PC-9 (cell line): ENCODE data around the gene RYR1. TPM values are rescaled to one million over a fixed set of nuclear protein-coding genes. Genes with fewer than 3 reads are reported as not detected.

Experiments used
- BruUV-seq: library from RNA; stranded (reverse); fragments of 400-500 nt; replicated peaks from 2 replicates; lab custom pipeline; 2021; lab: Mats Ljungman, UMichigan
- CTCF ChIA-PET: fragments of 300-600 bp; sonication (Branson Sonifier 250); formaldehyde crosslinking; loops from one replicate; lab custom pipeline; 2022; ENCODE audit warnings: antibody characterized with exemption; lab: Charles Lee
- POLR2A ChIA-PET: fragments of 300-600 bp; sonication (Branson Sonifier 250); formaldehyde crosslinking; loops from one replicate; lab custom pipeline; 2022; ENCODE audit warnings: antibody characterized with exemption; ENCODE audit not compliant: unreplicated experiment; lab: Charles Lee
- DNase-seq, 2 experiments: peaks; one replicate each; pipeline versions ENCODE4 v3.0.0 to v3.0.0-alpha.2; 2015 to 2022; ENCODE audit warnings: mixed read lengths in 1 of 2
- H2AFZ ChIP-seq: fragments of 200-600 bp; sonication (generic); 2 replicates; pipeline ENCODE4 v1.8.1; 2017; ENCODE audit warnings: antibody characterized with exemption
- H3F3A ChIP-seq: fragments of 200-600 bp; sonication (generic); 2 replicates; pipeline ENCODE4 v1.8.1; 2017; ENCODE audit warnings: antibody characterized with exemption, mild to moderate bottlenecking, low read depth; ENCODE audit not compliant: insufficient read depth
- H3K27ac ChIP-seq: fragments of 200-600 bp; sonication (generic); 2 replicates; pipeline ENCODE4 v1.6.1; 2016; ENCODE audit warnings: mixed run types
- H3K27me3 ChIP-seq: fragments of 200-600 bp; sonication (generic); 2 replicates; pipeline ENCODE4 v1.6.1; 2016; ENCODE audit warnings: low read depth, mixed run types; ENCODE audit not compliant: insufficient read depth
- H3K36me3 ChIP-seq: fragments of 200-600 bp; sonication (generic); 2 replicates; pipeline ENCODE4 v1.6.1; 2016; ENCODE audit warnings: low read depth, mixed run types
- H3K4me1 ChIP-seq: fragments of 200-600 bp; sonication (generic); replicated peaks from 2 replicates; pipeline ENCODE4 v1.6.1; 2016; ENCODE audit warnings: mixed run types; ENCODE audit not compliant: insufficient read depth
- H3K4me2 ChIP-seq: fragments of 200-600 bp; sonication (generic); 2 replicates; pipeline ENCODE4 v1.6.1; 2017; ENCODE audit warnings: mixed run types
- H3K4me3 ChIP-seq: fragments of 200-600 bp; sonication (generic); 2 replicates; pipeline ENCODE4 v1.6.1; 2016; ENCODE audit warnings: mixed run types
- H3K79me2 ChIP-seq: fragments of 200-600 bp; sonication (generic); 2 replicates; pipeline ENCODE4 v1.6.1; 2017; ENCODE audit warnings: low read depth, mixed run types
- H3K9me2 ChIP-seq: fragments of 200-600 bp; sonication (generic); 2 replicates; pipeline ENCODE4 v1.8.1; 2017; ENCODE audit warnings: mild to moderate bottlenecking; ENCODE audit not compliant: insufficient read depth
- H3K9me3 ChIP-seq: fragments of 200-600 bp; sonication (generic); 2 replicates; pipeline ENCODE4 v1.8.1; 2016; ENCODE audit warnings: low read depth; ENCODE audit not compliant: insufficient read depth
- H4K20me1 ChIP-seq: fragments of 200-600 bp; sonication (generic); 2 replicates; pipeline ENCODE4 v1.8.1; 2017; ENCODE audit not compliant: insufficient read depth
- EZH2 ChIP-seq: fragments of 200-600 bp; sonication (generic); IDR thresholded peaks from 2 replicates; pipeline ENCODE4 v1.8.0; 2017; ENCODE audit warnings: antibody characterized with exemption, low read depth
- intact Hi-C: fragments of 100-400 bp; cut with micrococcal nuclease; formaldehyde crosslinking; loops from one replicate; pipeline ENCODE4 v1.10.0; 2022; ENCODE audit not compliant: unreplicated experiment
- total RNA-seq: library from RNA; stranded (reverse); gene quantifications from 2 replicates; pipeline ENCODE4 v1.2.3, GENCODE V29; 2021
- TF ChIP-seq, protein P1 (sequence below): fragments of 200-600 bp; sonication (generic); conservative IDR thresholded peaks from 2 replicates; pipeline ENCODE4 v1.6.1; 2017; ENCODE audit warnings: mixed run types, antibody characterized with exemption, mild to moderate bottlenecking, moderate library complexity

RYR1 gene
- total RNA-seq, 1 experiment from 2014 or later = 1.0 TPM

DNA sequence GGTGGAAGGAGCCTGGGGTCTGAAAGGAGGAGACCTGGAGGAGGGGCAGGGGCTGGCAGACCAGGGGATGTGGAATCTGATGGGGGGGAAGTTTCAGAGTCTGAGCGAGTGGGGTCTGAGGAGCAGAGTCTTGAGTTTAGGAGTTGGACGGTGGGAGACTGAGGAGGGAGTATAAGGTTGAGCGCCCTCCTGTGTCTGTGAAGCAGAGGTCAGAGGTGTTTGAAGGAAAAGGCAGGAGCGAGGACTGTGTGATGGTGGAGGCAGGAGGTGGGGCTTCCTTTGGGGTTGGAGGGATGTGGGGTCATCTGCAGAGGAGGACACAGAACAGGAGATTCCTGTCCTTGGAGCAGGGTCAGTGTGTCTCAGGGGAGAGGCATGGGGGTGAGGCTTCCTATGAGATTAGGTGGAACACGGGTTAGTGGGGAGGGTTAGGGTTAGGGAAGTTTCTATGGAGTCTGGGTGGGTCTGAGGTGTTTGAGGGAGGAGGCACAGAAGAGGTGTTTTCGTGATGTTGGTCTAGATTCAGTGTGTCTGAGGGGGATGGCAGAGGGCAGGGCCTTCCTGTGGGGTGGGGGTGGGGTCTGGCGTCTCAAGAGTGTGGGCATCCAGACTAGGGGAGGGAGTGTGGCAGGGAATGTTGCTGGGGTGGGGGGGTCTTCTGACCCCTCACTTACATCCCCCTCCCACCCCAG lies 8.3 kb downstream of the RYR1 start:
- no peaks in the 10 kb centered on the region for H3K79me2 ChIP-seq
- no peaks in the 10 kb centered on the region for H3K9me2 ChIP-seq
- no peaks in the 10 kb centered on the region for H3K4me1 ChIP-seq
- POLR2A ChIA-PET = no interaction called here
- H3F3A ChIP-seq = no peaks in the 10 kb centered on the region
- BruUV-seq = no TSS peak
- TF ChIP-seq, protein P1, sequence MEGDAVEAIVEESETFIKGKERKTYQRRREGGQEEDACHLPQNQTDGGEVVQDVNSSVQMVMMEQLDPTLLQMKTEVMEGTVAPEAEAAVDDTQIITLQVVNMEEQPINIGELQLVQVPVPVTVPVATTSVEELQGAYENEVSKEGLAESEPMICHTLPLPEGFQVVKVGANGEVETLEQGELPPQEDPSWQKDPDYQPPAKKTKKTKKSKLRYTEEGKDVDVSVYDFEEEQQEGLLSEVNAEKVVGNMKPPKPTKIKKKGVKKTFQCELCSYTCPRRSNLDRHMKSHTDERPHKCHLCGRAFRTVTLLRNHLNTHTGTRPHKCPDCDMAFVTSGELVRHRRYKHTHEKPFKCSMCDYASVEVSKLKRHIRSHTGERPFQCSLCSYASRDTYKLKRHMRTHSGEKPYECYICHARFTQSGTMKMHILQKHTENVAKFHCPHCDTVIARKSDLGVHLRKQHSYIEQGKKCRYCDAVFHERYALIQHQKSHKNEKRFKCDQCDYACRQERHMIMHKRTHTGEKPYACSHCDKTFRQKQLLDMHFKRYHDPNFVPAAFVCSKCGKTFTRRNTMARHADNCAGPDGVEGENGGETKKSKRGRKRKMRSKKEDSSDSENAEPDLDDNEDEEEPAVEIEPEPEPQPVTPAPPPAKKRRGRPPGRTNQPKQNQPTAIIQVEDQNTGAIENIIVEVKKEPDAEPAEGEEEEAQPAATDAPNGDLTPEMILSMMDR = no peak
- no peak for TF ChIP-seq EZH2
- H4K20me1 ChIP-seq = no peaks in the 10 kb centered on the region
- H3K4me2 ChIP-seq = no peak overlapping the region
- H3K27ac ChIP-seq = no peak overlapping the region
- H3K4me3 ChIP-seq = no peak overlapping the region
- intact Hi-C loops = no loop called here
- no peaks in the 10 kb centered on the region for H3K36me3 ChIP-seq
- CTCF ChIA-PET = no interaction called here
- no peak for DNase-seq
- H2AFZ ChIP-seq = no peak overlapping the region
- peaks cover 29% of the 10 kb centered on the region for H3K27me3 ChIP-seq
- no peaks in the 10 kb centered on the region for H3K9me3 ChIP-seq

DNA sequence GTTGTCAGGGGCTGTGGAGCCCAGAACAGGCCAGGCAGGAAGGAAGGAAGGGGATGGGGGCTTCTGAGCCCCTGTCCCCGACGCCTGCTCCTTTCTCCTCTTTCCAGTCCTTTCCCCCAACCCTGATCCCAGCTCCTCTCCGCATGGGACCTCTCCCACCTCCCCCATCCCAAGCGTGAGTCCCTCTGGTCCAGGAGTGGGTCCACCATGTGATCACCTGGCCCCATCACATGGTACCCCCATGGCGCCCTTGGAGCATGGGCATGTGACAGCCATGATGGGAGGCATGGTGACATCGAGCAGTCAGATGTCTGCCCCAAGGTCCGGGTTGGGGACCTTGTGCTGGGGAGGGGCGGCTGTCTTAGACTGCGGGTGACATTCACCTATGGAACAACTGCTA lies 9.2 kb downstream of the RYR1 start:
- no peak overlapping the region for H3K4me2 ChIP-seq
- H3K27me3 ChIP-seq = peaks cover 32% of the 10 kb centered on the region
- no peaks in the 10 kb centered on the region for H4K20me1 ChIP-seq
- intact Hi-C loops = no loop called here
- TF ChIP-seq, protein P1 = no peak
- TF ChIP-seq EZH2 = no peak
- H2AFZ ChIP-seq = no peak overlapping the region
- ChIA-PET POLR2A (no interaction called here), CTCF (no interaction called here)
- no peak for DNase-seq
- H3K9me3 ChIP-seq = no peaks in the 10 kb centered on the region
- no peak overlapping the region for H3K27ac ChIP-seq
- no TSS peak for BruUV-seq
- no peaks in the 10 kb centered on the region for H3K9me2 ChIP-seq
- H3K4me1 ChIP-seq = no peaks in the 10 kb centered on the region
- no peaks in the 10 kb centered on the region for H3K79me2 ChIP-seq
- no peak overlapping the region for H3K4me3 ChIP-seq
- no peaks in the 10 kb centered on the region for H3F3A ChIP-seq
- no peaks in the 10 kb centered on the region for H3K36me3 ChIP-seq

DNA sequence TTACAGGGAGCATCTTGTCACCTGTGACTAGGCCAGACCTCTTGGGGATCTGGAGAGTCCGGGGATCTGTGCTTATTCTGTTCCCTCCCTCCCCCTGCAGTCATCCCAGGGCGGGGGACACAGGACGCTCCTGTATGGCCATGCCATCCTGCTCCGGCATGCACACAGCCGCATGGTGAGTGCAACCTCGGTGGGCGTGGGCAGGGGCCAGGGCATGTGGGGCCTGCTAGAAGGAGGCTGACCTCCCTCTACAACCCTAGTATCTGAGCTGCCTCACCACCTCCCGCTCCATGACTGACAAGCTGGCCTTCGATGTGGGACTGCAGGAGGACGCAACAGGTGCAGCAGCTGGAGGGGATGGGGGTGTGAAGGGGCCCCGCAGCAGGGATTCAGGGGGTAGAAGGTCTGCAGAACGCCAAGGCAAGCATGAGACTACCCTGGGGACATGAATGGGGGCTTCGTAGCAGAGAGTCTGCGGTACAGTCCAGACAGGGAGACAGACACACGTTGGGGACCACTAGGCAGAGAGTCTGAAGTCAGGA lies 10.0 kb downstream of the RYR1 start:
- no peaks in the 10 kb centered on the region for H3K9me2 ChIP-seq
- CTCF ChIA-PET = no interaction called here
- H3K4me3 ChIP-seq = no peak overlapping the region
- intact Hi-C loops = no loop called here
- H3K4me2 ChIP-seq = no peak overlapping the region
- BruUV-seq = no TSS peak
- TF ChIP-seq EZH2 = no peak
- TF ChIP-seq, protein P1 = no peak
- H3K9me3 ChIP-seq = no peaks in the 10 kb centered on the region
- H2AFZ ChIP-seq = no peak overlapping the region
- POLR2A ChIA-PET = no interaction called here
- H3K27me3 ChIP-seq = peaks cover 32% of the 10 kb centered on the region
- H3K4me1 ChIP-seq = no peaks in the 10 kb centered on the region
- no peaks in the 10 kb centered on the region for H3F3A ChIP-seq
- H3K27ac ChIP-seq = no peak overlapping the region
- H4K20me1 ChIP-seq = no peaks in the 10 kb centered on the region
- H3K79me2 ChIP-seq = no peaks in the 10 kb centered on the region
- H3K36me3 ChIP-seq = no peaks in the 10 kb centered on the region
- DNase-seq = no peak
